ENCODE data around the gene GAK. TPM values are rescaled to one million over a fixed set of nuclear protein-coding genes. Genes with fewer than 3 reads are reported as not detected.

The GAK gene
- polyA plus RNA-seq, 1 donor (not counting 4 experiments of a cell fraction or from before 2014, with no cell fraction given), result 18.4 TPM

DNA sequence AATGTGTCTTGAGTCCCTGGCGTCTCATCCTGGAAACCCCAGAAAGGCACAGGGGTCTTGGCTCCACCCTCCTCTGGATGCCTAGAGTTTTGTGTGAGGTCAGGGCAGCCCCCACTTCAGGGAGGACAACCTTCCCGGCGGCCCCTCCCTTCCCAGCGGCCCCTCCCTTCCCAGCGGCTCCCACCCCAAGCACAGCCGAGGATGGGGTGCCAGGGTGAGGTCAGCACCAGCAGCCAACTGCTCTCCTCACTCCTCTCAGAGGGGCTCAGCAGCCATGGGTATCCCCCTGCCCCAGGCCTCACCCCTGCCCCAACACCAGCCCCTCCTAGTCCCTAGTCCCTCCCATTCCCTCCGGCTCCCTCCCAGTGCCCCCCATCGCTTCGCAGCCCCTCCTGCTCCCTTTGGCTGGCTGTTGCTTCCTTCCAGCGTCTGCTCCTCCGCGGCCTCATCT, 23.8 kb upstream of the GAK start:
- dilution Hi-C loops (cut with MboI; ENCODE audit: extremely low pct_ligation_motif_present, low sequenced_read_pairs), result no loop called here
- no peaks in the 10 kb centered on the region for H3K4me1 ChIP-seq (ENCODE audit: control insufficient read depth, extremely low read depth, insufficient read depth, low read length)
- H3K9ac ChIP-seq (ENCODE audit: control insufficient read depth, extremely low read depth, insufficient read depth, low read length), result no peak overlapping the region
- H3K9me1 ChIP-seq (ENCODE audit: control insufficient read depth, extremely low read depth, insufficient read depth, low read length), result no peaks in the 10 kb centered on the region
- H3K79me2 ChIP-seq (ENCODE audit: control insufficient read depth, insufficient read depth, low read length), result no peaks in the 10 kb centered on the region
- H4K20me1 ChIP-seq (ENCODE audit: control insufficient read depth, extremely low read depth, insufficient read depth, low read length), result no peaks in the 10 kb centered on the region
- FAIRE-seq (no peak), DNase-seq (ENCODE audit: low read depth, low spot score) (no peak)
- no peaks in the 10 kb centered on the region for H3K9me3 ChIP-seq (ENCODE audit: control insufficient read depth, low read depth, low read length)
- H3K4me2 ChIP-seq (ENCODE audit: control insufficient read depth, extremely low read depth, insufficient read depth, low read depth, low read length), result no peak overlapping the region
- H3K36me3 ChIP-seq (ENCODE audit: control insufficient read depth in 2 of 2, extremely low read depth in 1 of 2, insufficient read depth in 2 of 2, low read length in 2 of 2), result peaks cover 0 to 6% of the 10 kb centered on the region in 2 experiments
- H2AFZ ChIP-seq (ENCODE audit: control insufficient read depth, low read length), result no peak overlapping the region
- no peak overlapping the region for H3K4me3 ChIP-seq (ENCODE audit: control insufficient read depth in 2 of 3, extremely low read depth in 1 of 3, insufficient read depth in 2 of 3, low read depth in 1 of 3, low read length in 3 of 3)
- no peaks in the 10 kb centered on the region for H3K27me3 ChIP-seq (ENCODE audit: control insufficient read depth, extremely low read depth, insufficient read depth, low read length)
- TF ChIP-seq, protein P1, sequence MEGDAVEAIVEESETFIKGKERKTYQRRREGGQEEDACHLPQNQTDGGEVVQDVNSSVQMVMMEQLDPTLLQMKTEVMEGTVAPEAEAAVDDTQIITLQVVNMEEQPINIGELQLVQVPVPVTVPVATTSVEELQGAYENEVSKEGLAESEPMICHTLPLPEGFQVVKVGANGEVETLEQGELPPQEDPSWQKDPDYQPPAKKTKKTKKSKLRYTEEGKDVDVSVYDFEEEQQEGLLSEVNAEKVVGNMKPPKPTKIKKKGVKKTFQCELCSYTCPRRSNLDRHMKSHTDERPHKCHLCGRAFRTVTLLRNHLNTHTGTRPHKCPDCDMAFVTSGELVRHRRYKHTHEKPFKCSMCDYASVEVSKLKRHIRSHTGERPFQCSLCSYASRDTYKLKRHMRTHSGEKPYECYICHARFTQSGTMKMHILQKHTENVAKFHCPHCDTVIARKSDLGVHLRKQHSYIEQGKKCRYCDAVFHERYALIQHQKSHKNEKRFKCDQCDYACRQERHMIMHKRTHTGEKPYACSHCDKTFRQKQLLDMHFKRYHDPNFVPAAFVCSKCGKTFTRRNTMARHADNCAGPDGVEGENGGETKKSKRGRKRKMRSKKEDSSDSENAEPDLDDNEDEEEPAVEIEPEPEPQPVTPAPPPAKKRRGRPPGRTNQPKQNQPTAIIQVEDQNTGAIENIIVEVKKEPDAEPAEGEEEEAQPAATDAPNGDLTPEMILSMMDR (optimal IDR thresholded peaks at IDR 0.05 in 1 of 3, IDR thresholded peaks at IDR 0.05 in 1 of 3, conservative IDR thresholded peaks at IDR 0.05 in 1 of 3; ENCODE audit: extremely low read depth in 1 of 3, insufficient read depth in 2 of 3, low read length in 3 of 3), result no peak
- no peak for TF ChIP-seq EZH2 (IDR thresholded peaks at IDR 0.05; ENCODE audit: low read length)
- H3K27ac ChIP-seq (ENCODE audit: control insufficient read depth, insufficient read depth, low read length), result no peak overlapping the region

DNA sequence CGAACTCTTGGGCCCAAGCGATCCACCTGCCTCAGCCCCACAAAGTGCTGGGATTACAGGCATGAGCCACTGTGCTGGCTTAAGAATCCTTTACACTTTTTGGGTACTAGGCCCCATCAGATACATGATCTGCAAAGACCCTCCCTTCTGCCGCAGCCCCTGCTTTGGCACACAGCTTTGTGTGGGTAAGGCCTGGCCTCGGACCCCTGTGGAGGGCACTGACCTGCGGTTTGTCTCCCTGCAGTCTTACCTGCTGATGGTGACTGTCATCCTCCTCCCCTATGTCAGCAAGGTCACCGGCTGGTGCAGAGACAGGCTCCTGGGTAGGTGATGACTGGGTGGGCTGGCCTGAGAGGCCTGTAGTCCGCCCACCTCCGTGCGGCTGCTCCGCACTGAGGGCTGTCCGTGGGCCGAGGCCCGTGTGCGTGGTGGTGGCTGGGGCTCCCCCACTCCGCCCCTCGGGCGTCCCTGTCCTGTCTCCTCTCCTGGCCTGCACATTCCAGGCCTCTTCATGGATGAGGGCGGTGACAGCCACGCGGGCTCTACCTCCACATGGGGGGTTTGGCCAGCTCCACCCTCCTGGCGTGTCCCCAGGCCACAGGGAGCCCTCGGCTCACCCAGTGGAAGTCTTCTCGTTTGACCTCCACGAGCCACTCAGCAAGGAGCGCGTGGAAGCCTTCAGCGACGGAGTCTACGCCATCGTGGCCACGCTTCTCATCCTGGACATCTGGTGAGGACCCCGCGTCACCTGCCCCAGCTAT, 23.2 kb upstream of the GAK start:
- H3K27ac ChIP-seq (ENCODE audit: control insufficient read depth, insufficient read depth, low read length), result no peak overlapping the region
- dilution Hi-C loops (cut with MboI; ENCODE audit: extremely low pct_ligation_motif_present, low sequenced_read_pairs), result no loop called here
- peaks cover 0 to 5% of the 10 kb centered on the region in 2 experiments for H3K36me3 ChIP-seq (ENCODE audit: control insufficient read depth in 2 of 2, extremely low read depth in 1 of 2, insufficient read depth in 2 of 2, low read length in 2 of 2)
- no peak overlapping the region for H3K4me3 ChIP-seq (ENCODE audit: control insufficient read depth in 2 of 3, extremely low read depth in 1 of 3, insufficient read depth in 2 of 3, low read depth in 1 of 3, low read length in 3 of 3)
- TF ChIP-seq EZH2 (IDR thresholded peaks at IDR 0.05; ENCODE audit: low read length), result no peak
- TF ChIP-seq, protein P1 (optimal IDR thresholded peaks at IDR 0.05 in 1 of 3, IDR thresholded peaks at IDR 0.05 in 1 of 3, conservative IDR thresholded peaks at IDR 0.05 in 1 of 3; ENCODE audit: extremely low read depth in 1 of 3, insufficient read depth in 2 of 3, low read length in 3 of 3), result no peak
- no peaks in the 10 kb centered on the region for H4K20me1 ChIP-seq (ENCODE audit: control insufficient read depth, extremely low read depth, insufficient read depth, low read length)
- FAIRE-seq (no peak), DNase-seq (ENCODE audit: low read depth, low spot score) (no peak)
- no peaks in the 10 kb centered on the region for H3K9me3 ChIP-seq (ENCODE audit: control insufficient read depth, low read depth, low read length)
- H3K9ac ChIP-seq (ENCODE audit: control insufficient read depth, extremely low read depth, insufficient read depth, low read length), result no peak overlapping the region
- no peaks in the 10 kb centered on the region for H3K79me2 ChIP-seq (ENCODE audit: control insufficient read depth, insufficient read depth, low read length)
- no peaks in the 10 kb centered on the region for H3K27me3 ChIP-seq (ENCODE audit: control insufficient read depth, extremely low read depth, insufficient read depth, low read length)
- no peak overlapping the region for H2AFZ ChIP-seq (ENCODE audit: control insufficient read depth, low read length)
- no peak overlapping the region for H3K4me2 ChIP-seq (ENCODE audit: control insufficient read depth, extremely low read depth, insufficient read depth, low read depth, low read length)
- H3K9me1 ChIP-seq (ENCODE audit: control insufficient read depth, extremely low read depth, insufficient read depth, low read length), result no peaks in the 10 kb centered on the region
- H3K4me1 ChIP-seq (ENCODE audit: control insufficient read depth, extremely low read depth, insufficient read depth, low read length), result no peaks in the 10 kb centered on the region

Data from keratinocyte (primary cell).